ENCODE data around the gene SPAG17. TPM values are rescaled to one million over a fixed set of nuclear protein-coding genes. Genes with fewer than 3 reads are reported as not detected.

The SPAG17 gene
- 0.07 TPM in 1 of 2 replicates, not detected in the other for polyA plus RNA-seq (2011; rRNA removed)
- polyA minus RNA-seq (2011; rRNA and poly(A)+ RNA removed), result not detected in 2 replicates

DNA sequence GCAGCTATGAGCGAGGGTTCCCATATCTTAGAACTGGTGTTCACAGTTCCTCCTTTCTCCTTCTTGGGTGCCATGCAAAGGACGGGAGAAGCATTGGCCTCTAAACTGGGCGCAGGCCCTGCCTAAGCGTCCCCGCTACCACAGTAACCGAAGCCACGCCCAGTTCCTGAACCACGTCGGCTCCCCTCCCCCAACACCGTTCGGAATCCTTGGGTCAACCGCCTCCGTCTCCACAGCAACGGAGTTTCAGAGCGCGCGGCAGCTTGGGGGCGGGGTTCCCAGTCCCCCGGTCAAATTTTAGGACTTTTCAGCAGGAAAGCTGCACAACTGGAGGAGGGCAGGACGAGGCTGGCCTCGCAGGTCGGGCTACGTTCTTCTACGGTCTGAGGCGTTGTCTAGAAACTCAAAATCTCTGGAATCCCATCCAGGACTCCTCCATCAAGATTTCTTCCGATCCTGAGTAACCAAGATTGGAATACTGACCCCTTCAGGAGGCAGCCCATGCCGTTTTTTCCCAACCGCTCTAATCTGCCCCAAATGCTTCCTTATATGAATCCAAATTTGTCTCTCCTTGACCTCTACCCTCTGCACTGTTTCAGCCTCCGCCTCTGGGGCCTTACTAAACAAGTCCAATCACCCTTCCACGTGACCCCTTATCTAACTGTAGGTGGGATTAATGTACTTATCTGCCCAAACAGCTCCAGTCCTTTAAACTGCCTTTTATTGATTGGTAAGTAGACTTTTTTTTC lies at the start of gene SPAG17:
Gene SPAG17 (minus strand): TSS at position 145 of the 749 bp plus-strand sequence. CDS start 71 bp downstream, at position 74.
- TF ChIP-seq, protein P1, sequence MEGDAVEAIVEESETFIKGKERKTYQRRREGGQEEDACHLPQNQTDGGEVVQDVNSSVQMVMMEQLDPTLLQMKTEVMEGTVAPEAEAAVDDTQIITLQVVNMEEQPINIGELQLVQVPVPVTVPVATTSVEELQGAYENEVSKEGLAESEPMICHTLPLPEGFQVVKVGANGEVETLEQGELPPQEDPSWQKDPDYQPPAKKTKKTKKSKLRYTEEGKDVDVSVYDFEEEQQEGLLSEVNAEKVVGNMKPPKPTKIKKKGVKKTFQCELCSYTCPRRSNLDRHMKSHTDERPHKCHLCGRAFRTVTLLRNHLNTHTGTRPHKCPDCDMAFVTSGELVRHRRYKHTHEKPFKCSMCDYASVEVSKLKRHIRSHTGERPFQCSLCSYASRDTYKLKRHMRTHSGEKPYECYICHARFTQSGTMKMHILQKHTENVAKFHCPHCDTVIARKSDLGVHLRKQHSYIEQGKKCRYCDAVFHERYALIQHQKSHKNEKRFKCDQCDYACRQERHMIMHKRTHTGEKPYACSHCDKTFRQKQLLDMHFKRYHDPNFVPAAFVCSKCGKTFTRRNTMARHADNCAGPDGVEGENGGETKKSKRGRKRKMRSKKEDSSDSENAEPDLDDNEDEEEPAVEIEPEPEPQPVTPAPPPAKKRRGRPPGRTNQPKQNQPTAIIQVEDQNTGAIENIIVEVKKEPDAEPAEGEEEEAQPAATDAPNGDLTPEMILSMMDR (IDR thresholded peaks at IDR 0.05; ENCODE audit: low read depth, low read length), result peak; percentile 39
- no peaks in the 10 kb centered on the region for H3K27me3 ChIP-seq (ENCODE audit: control insufficient read depth, insufficient read depth, low read length)
- CTCF ChIA-PET, result interaction anchor here (0.5 kb wide), 1 partner anchor 1522 kb away, joined by 4 read pairs; no protein-coding TSS in a partner anchor
- H3K9me3 ChIP-seq (ENCODE audit: control insufficient read depth, insufficient read depth, low read length), result no peaks in the 10 kb centered on the region
- peak within 1 kb of the TSS; percentile 48 for H3K4me3 ChIP-seq (ENCODE audit: low read depth, low read length)
- DNase-seq (ENCODE audit: low read depth, low spot score), result no peak
- POLR2A ChIA-PET, result no interaction called here
- H3K27ac ChIP-seq (ENCODE audit: low read depth, low read length), result no peak within 1 kb of the TSS

DNA sequence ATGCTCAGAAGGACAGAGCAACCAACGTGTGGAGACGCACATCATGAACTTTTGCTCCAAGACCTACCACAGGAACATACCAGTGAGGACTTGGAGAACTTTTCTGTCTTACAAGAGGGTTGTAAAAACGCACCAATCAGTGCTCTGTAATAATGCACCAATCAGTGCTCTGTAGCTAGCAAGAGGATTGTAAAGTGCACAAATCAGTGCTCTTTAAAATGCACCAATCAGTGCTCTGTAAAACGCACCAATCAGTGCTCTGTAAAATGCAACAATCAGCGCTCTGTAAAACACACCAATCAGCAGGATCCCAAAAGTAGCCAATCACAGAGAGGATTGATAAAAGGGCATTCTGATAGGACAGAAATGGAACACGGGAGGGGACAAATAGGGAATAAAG lies 40.4 kb upstream of the SPAG17 start:
- ChIA-PET POLR2A (no interaction called here), CTCF (no interaction called here)
- no peaks in the 10 kb centered on the region for H3K9me3 ChIP-seq (ENCODE audit: control insufficient read depth, insufficient read depth, low read length)
- no peaks in the 10 kb centered on the region for H3K27me3 ChIP-seq (ENCODE audit: control insufficient read depth, insufficient read depth, low read length)
- TF ChIP-seq, protein P1 (IDR thresholded peaks at IDR 0.05; ENCODE audit: low read depth, low read length), result no peak
- no peak overlapping the region for H3K27ac ChIP-seq (ENCODE audit: low read depth, low read length)
- H3K4me3 ChIP-seq (ENCODE audit: low read depth, low read length), result no peak overlapping the region
- DNase-seq (ENCODE audit: low read depth, low spot score), result no peak

DNA sequence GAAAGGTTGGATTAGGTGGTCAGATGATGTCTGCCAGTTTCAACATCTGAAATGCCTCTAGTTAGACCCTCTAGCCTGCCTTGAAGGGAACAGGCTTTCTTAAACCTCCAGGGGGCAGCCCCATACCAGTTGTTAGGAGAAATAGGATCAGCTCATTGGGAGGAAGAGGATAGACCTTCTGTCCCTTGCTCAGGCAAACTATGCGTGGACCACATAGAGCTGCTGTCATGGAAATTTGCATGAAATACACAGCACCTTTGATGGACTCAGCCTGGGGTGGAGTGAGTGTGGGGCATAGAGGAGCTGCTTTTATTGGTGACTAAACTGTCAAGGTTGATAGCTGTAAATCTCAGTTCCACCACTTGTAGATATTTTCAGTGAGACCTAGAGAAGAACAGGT lies 38.4 kb upstream of the SPAG17 start:
- CTCF ChIA-PET, result interaction anchor here (1.1 kb wide), 1 partner anchor 1052 kb away, joined by 3 read pairs; no protein-coding TSS in a partner anchor
- TF ChIP-seq, protein P1 (IDR thresholded peaks at IDR 0.05; ENCODE audit: low read depth, low read length), result peak; percentile 20
- POLR2A ChIA-PET, result no interaction called here
- no peaks in the 10 kb centered on the region for H3K9me3 ChIP-seq (ENCODE audit: control insufficient read depth, insufficient read depth, low read length)
- no peak overlapping the region for H3K27ac ChIP-seq (ENCODE audit: low read depth, low read length)
- DNase-seq (ENCODE audit: low read depth, low spot score), result no peak
- H3K4me3 ChIP-seq (ENCODE audit: low read depth, low read length), result no peak overlapping the region
- no peaks in the 10 kb centered on the region for H3K27me3 ChIP-seq (ENCODE audit: control insufficient read depth, insufficient read depth, low read length)

DNA sequence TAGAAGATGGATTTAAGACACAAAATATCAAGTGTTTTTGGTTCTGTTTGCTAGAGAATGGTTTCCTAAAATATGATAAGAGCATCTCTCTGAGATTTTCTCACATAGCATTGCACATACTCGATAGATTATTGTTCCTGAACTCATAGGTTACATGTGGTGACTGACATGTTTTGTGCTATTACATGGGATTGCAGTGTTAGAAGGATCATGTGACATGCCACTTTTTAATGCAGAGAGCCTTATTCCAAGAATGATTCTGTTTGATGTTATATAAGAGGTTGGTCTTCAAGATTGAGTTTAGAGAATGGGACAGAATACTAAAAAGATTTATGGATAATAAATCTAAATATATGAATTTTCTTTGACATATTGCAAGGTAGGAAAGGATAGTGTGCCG lies 34.4 kb upstream of the SPAG17 start:
- no peak overlapping the region for H3K27ac ChIP-seq (ENCODE audit: low read depth, low read length)
- TF ChIP-seq, protein P1 (IDR thresholded peaks at IDR 0.05; ENCODE audit: low read depth, low read length), result no peak
- no peak overlapping the region for H3K4me3 ChIP-seq (ENCODE audit: low read depth, low read length)
- DNase-seq (ENCODE audit: low read depth, low spot score), result no peak
- POLR2A ChIA-PET, result no interaction called here
- H3K9me3 ChIP-seq (ENCODE audit: control insufficient read depth, insufficient read depth, low read length), result no peaks in the 10 kb centered on the region
- CTCF ChIA-PET, result no interaction called here
- no peaks in the 10 kb centered on the region for H3K27me3 ChIP-seq (ENCODE audit: control insufficient read depth, insufficient read depth, low read length)

DNA sequence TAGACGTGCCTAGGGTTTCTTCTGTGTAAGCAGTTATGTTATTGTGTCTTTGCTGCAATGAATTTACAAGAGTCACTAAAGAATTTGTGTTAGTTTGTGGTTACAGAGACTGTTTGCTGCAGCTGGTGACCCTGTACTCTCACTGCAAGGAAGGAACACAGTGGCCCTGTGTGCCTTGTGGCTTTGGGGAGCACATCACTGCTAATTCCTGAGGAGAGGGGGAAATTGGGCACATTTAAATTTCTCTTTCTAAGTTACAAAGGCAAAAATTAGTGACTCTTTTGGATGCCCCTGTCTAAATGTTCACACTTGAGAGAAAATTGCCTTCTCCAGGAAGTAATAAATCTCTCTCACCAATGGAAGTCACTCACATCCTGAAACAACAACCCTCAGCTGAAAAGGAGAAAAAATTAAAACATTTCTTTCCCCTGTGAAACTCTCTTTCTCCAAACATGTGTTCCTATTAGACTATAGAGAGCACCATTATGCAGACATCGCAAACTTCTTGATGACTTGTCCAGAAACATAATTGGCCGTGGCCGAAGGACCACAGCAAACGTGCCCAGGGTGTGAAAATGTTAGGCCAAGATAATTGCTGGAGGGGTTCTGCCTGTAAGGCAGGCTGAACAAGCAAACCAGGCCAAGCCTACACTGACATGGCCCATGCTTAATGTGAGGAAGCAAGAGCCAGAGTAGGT lies 32.3 kb upstream of the SPAG17 start:
- H3K4me3 ChIP-seq (ENCODE audit: low read depth, low read length), result no peak overlapping the region
- no peak for DNase-seq (ENCODE audit: low read depth, low spot score)
- no peaks in the 10 kb centered on the region for H3K27me3 ChIP-seq (ENCODE audit: control insufficient read depth, insufficient read depth, low read length)
- H3K27ac ChIP-seq (ENCODE audit: low read depth, low read length), result no peak overlapping the region
- POLR2A ChIA-PET, result no interaction called here
- TF ChIP-seq, protein P1 (IDR thresholded peaks at IDR 0.05; ENCODE audit: low read depth, low read length), result no peak
- CTCF ChIA-PET, result no interaction called here
- no peaks in the 10 kb centered on the region for H3K9me3 ChIP-seq (ENCODE audit: control insufficient read depth, insufficient read depth, low read length)

Data from AG04450 (cell line).